HepG2 (cell line): ENCODE data around the gene AMIGO1. TPM values are rescaled to one million over a fixed set of nuclear protein-coding genes. Genes with fewer than 3 reads are reported as not detected.
A peak's percentile ranks its signal among the peaks of the same experiment; 100 is the strongest.

Experiments used
- DR1 ChIP-seq: sonication (generic); formaldehyde crosslinking; IDR thresholded peaks from 2 replicates; pipeline ENCODE4 v1.8.0; 2021; ENCODE audit warnings: mild to moderate bottlenecking, missing genetic modification reagents, inconsistent platforms
- ELF1 ChIP-seq: sonication (generic); formaldehyde crosslinking; IDR thresholded peaks from 2 replicates; pipeline ENCODE4 v1.4.0; 2020; ENCODE audit warnings: missing genetic modification reagents
- GFI1 ChIP-seq: sonication (generic); formaldehyde crosslinking; IDR thresholded peaks from 2 replicates; pipeline ENCODE4 v1.5.0; 2020; ENCODE audit warnings: missing genetic modification reagents, mild to moderate bottlenecking, borderline replicate concordance
- MYNN ChIP-seq: sonication (generic); formaldehyde crosslinking; IDR thresholded peaks from 2 replicates; pipeline ENCODE4 v1.4.0; 2020; ENCODE audit warnings: mild to moderate bottlenecking, low read depth, missing genetic modification reagents
- PAX8 ChIP-seq: sonication (generic); formaldehyde crosslinking; IDR thresholded peaks from 2 replicates; pipeline ENCODE4 v1.8.0; 2022; ENCODE audit warnings: mild to moderate bottlenecking, missing genetic modification reagents, borderline replicate concordance
- PHF20 ChIP-seq: sonication (generic); formaldehyde crosslinking; IDR thresholded peaks from 2 replicates; pipeline ENCODE4 v1.5.0; 2020; ENCODE audit warnings: mild to moderate bottlenecking, missing genetic modification reagents
- POLR2AphosphoS5 ChIP-seq: IDR thresholded peaks from 2 replicates; pipeline ENCODE4 v1.6.1; 2012; ENCODE audit warnings: low read depth, low read length
- RFX5 ChIP-seq: IDR thresholded peaks from 2 replicates; pipeline ENCODE4 v1.6.1; 2011; ENCODE audit warnings: low read depth, low read length, improper control_type of control experiment
- SP5 ChIP-seq: IDR thresholded peaks from 2 replicates; pipeline ENCODE4 v1.6.1; 2016; ENCODE audit warnings: low read depth, borderline replicate concordance
- ZNF629 ChIP-seq: sonication (generic); formaldehyde crosslinking; conservative IDR thresholded peaks from 2 replicates; pipeline ENCODE4 v1.5.0; 2020; ENCODE audit warnings: missing genetic modification reagents
- polyA plus RNA-seq, 8 experiments: library from polyadenylated mRNA; depleted of rRNA in 3 of 8; stranded (reverse) in 7 of 8; unstranded in 1 of 8; fragments of >200 nt; fragmentation: Illumina TruSeq in 4 of 8; extraction: Trizol in 4 of 8; gene quantifications; 2 replicates each; pipeline versions ENCODE4 v1.2.1 to v1.2.3, GENCODE V29; 2011 to 2016; ENCODE audit warnings: low read depth in 4 of 8, missing spikeins in 1 of 8, mixed read lengths in 1 of 8; ENCODE audit not compliant: insufficient read depth in 1 of 8
- total RNA-seq, 5 experiments: library from RNA; depleted of rRNA; stranded (reverse); fragments of >200 nt; fragmentation: Illumina TruSeq; extraction: Trizol; gene quantifications; 2 replicates each; pipeline ENCODE4 v1.2.3, GENCODE V29; 2016; ENCODE audit warnings: low read depth in 1 of 5
- TF ChIP-seq, protein P1 (sequence below): sonication (generic); formaldehyde crosslinking; IDR thresholded peaks from 2 replicates; pipeline ENCODE4 v1.8.1; 2023; ENCODE audit warnings: mild to moderate bottlenecking, missing genetic modification reagents
- TF ChIP-seq, protein P2 (sequence below): sonication (generic); formaldehyde crosslinking; IDR thresholded peaks from 2 replicates; pipeline ENCODE4 v1.8.1; 2022; ENCODE audit warnings: mild to moderate bottlenecking, missing genetic modification reagents
- TF ChIP-seq, protein P3 (sequence below): sonication (generic); formaldehyde crosslinking; IDR thresholded peaks from 2 replicates; pipeline ENCODE4 v1.8.0; 2022; ENCODE audit warnings: mild to moderate bottlenecking, missing genetic modification reagents; ENCODE audit not compliant: insufficient replicate concordance
- TF ChIP-seq, protein P4 (sequence below): sonication (generic); formaldehyde crosslinking; IDR thresholded peaks from 2 replicates; pipeline ENCODE4 v1.9.0; 2021; ENCODE audit warnings: missing genetic modification reagents, mild to moderate bottlenecking, borderline replicate concordance
- TF ChIP-seq, protein P5 (sequence below): fragments of 450-650 bp; IDR thresholded peaks from 2 replicates; pipeline ENCODE4 v1.6.1; 2016
- TF ChIP-seq, protein P6 (sequence below): sonication (generic); formaldehyde crosslinking; conservative IDR thresholded peaks from 2 replicates; pipeline ENCODE4 v1.4.0; 2020; ENCODE audit warnings: mild to moderate bottlenecking, missing genetic modification reagents, moderate library complexity
- TF ChIP-seq, protein P7 (sequence below): IDR thresholded peaks from 2 replicates; pipeline ENCODE4 v1.6.1; 2016; ENCODE audit warnings: mild to moderate bottlenecking, missing biosample characterization, missing genetic modification reagents

AMIGO1 gene
- total and polyA plus RNA-seq, 2 of the 13 experiments (the other 11 are each of a cell fraction or from before 2014, with no cell fraction given), result 0.40 to 1.3 TPM

DNA sequence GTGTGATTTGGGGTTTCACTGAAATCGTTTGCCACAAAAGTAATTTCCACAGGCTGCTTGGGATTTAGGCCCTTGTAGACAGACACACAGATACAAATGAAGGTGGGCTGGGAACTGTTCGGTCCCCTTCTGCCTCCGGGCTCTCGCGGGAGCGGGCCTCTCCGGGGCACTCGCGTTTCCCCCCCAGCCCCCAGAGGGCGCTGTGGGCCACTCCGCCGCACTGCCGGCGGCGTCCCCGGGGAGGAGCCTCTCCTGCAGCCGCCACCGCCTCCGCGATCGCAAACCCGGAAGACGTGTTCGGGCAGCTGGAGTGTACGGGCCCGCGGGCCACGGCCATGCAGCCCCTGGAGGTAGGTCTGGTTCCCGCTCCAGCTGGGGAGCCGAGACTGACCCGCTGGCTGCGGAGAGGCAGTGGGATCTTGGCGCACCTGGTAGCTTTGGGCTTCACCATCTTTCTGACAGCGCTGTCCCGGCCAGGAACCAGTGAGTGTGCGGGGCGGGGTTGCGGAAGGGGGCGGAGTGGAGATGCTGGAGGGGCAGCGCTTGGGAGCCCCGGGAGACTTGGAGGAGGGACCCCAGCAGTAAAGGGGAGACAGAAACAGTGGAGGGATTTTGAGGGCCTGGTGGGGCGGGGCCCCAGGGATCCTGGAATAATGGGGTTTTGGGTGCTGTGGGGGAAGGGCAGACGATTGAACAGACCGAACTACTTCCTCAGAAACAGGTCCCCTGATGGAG, 15.6 kb downstream of the AMIGO1 start, which contains the start of gene CYB561D1 (continued):
- TF ChIP-seq, protein P1, sequence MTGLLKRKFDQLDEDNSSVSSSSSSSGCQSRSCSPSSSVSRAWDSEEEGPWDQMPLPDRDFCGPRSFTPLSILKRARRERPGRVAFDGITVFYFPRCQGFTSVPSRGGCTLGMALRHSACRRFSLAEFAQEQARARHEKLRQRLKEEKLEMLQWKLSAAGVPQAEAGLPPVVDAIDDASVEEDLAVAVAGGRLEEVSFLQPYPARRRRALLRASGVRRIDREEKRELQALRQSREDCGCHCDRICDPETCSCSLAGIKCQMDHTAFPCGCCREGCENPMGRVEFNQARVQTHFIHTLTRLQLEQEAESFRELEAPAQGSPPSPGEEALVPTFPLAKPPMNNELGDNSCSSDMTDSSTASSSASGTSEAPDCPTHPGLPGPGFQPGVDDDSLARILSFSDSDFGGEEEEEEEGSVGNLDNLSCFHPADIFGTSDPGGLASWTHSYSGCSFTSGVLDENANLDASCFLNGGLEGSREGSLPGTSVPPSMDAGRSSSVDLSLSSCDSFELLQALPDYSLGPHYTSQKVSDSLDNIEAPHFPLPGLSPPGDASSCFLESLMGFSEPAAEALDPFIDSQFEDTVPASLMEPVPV (CRISPR knock-in tag), result peak; percentile 73; the same call in 1 of the 2 replicates
- TF ChIP-seq PAX8 (CRISPR knock-in tag) (no peak), DR1 (CRISPR knock-in tag) (0 out of 2 replicates have a peak, but pooled peaks have one; percentile 52), ZNF629 (CRISPR knock-in tag) (no peak), RFX5 (no peak), PHF20 (CRISPR knock-in tag) (peak; percentile 93), MYNN (CRISPR knock-in tag) (no peak), SP5 (peak; percentile 73), ELF1 (CRISPR knock-in tag) (peak; percentile 99), GFI1 (CRISPR knock-in tag) (no peak), POLR2AphosphoS5 (peak; percentile 71)
- TF ChIP-seq, protein P2, sequence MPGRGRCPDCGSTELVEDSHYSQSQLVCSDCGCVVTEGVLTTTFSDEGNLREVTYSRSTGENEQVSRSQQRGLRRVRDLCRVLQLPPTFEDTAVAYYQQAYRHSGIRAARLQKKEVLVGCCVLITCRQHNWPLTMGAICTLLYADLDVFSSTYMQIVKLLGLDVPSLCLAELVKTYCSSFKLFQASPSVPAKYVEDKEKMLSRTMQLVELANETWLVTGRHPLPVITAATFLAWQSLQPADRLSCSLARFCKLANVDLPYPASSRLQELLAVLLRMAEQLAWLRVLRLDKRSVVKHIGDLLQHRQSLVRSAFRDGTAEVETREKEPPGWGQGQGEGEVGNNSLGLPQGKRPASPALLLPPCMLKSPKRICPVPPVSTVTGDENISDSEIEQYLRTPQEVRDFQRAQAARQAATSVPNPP (CRISPR knock-in tag), result peak; percentile 80; the same call in 1 of the 2 replicates
- TF ChIP-seq, protein P3, sequence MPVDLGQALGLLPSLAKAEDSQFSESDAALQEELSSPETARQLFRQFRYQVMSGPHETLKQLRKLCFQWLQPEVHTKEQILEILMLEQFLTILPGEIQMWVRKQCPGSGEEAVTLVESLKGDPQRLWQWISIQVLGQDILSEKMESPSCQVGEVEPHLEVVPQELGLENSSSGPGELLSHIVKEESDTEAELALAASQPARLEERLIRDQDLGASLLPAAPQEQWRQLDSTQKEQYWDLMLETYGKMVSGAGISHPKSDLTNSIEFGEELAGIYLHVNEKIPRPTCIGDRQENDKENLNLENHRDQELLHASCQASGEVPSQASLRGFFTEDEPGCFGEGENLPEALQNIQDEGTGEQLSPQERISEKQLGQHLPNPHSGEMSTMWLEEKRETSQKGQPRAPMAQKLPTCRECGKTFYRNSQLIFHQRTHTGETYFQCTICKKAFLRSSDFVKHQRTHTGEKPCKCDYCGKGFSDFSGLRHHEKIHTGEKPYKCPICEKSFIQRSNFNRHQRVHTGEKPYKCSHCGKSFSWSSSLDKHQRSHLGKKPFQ, result no peak
- TF ChIP-seq, protein P4, sequence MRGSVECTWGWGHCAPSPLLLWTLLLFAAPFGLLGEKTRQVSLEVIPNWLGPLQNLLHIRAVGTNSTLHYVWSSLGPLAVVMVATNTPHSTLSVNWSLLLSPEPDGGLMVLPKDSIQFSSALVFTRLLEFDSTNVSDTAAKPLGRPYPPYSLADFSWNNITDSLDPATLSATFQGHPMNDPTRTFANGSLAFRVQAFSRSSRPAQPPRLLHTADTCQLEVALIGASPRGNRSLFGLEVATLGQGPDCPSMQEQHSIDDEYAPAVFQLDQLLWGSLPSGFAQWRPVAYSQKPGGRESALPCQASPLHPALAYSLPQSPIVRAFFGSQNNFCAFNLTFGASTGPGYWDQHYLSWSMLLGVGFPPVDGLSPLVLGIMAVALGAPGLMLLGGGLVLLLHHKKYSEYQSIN (CRISPR knock-in tag), result no peak
- TF ChIP-seq, protein P5, sequence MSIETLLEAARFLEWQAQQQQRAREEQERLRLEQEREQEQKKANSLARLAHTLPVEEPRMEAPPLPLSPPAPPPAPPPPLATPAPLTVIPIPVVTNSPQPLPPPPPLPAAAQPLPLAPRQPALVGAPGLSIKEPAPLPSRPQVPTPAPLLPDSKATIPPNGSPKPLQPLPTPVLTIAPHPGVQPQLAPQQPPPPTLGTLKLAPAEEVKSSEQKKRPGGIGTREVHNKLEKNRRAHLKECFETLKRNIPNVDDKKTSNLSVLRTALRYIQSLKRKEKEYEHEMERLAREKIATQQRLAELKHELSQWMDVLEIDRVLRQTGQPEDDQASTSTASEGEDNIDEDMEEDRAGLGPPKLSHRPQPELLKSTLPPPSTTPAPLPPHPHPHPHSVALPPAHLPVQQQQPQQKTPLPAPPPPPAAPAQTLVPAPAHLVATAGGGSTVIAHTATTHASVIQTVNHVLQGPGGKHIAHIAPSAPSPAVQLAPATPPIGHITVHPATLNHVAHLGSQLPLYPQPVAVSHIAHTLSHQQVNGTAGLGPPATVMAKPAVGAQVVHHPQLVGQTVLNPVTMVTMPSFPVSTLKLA, result peak; percentile 12; the same call in 1 of the 2 replicates
- TF ChIP-seq, protein P6, sequence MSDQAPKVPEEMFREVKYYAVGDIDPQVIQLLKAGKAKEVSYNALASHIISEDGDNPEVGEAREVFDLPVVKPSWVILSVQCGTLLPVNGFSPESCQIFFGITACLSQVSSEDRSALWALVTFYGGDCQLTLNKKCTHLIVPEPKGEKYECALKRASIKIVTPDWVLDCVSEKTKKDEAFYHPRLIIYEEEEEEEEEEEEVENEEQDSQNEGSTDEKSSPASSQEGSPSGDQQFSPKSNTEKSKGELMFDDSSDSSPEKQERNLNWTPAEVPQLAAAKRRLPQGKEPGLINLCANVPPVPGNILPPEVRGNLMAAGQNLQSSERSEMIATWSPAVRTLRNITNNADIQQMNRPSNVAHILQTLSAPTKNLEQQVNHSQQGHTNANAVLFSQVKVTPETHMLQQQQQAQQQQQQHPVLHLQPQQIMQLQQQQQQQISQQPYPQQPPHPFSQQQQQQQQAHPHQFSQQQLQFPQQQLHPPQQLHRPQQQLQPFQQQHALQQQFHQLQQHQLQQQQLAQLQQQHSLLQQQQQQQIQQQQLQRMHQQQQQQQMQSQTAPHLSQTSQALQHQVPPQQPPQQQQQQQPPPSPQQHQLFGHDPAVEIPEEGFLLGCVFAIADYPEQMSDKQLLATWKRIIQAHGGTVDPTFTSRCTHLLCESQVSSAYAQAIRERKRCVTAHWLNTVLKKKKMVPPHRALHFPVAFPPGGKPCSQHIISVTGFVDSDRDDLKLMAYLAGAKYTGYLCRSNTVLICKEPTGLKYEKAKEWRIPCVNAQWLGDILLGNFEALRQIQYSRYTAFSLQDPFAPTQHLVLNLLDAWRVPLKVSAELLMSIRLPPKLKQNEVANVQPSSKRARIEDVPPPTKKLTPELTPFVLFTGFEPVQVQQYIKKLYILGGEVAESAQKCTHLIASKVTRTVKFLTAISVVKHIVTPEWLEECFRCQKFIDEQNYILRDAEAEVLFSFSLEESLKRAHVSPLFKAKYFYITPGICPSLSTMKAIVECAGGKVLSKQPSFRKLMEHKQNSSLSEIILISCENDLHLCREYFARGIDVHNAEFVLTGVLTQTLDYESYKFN (CRISPR knock-in tag), result peak; percentile 51; the same call in 1 of the 2 replicates
- TF ChIP-seq, protein P7, sequence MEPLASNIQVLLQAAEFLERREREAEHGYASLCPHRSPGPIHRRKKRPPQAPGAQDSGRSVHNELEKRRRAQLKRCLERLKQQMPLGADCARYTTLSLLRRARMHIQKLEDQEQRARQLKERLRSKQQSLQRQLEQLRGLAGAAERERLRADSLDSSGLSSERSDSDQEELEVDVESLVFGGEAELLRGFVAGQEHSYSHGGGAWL, result peak; percentile 64; the same call in 1 of the 2 replicates
